Measurements from ENCODE around the gene TAPBPL.

Gene TAPBPL

GRCh38 chr12:6493497-6494257 lies 41.8 kb downstream of the TAPBPL start, which contains the start of gene NCAPD2:
TSS of gene NCAPD2 (plus strand) at chr12:6494102. CDS start at chr12:6495099, 997 bp downstream.
- DNase-seq (ENCODE audit: low spot score) = peak; percentile 97

- DNase-seq (ENCODE audit: low spot score) = no peak
These were observed 42.5 kb downstream of the TAPBPL start for GRCh38 chr12:6494258-6494743.

GRCh38 chr12:6494968-6495367 lies 43.1 kb downstream of the TAPBPL start:
- no peak for DNase-seq (ENCODE audit: low spot score)

- DNase-seq (ENCODE audit: low spot score) = peak; percentile 59
These were observed 45.4 kb downstream of the TAPBPL start for GRCh38 chr12:6497291-6497690.

- no peak for DNase-seq (ENCODE audit: low spot score)
These were observed 48.6 kb downstream of the TAPBPL start for GRCh38 chr12:6500466-6500865.

- no peak for DNase-seq (ENCODE audit: low spot score)
These were observed 55.5 kb downstream of the TAPBPL start for GRCh38 chr12:6507102-6507998.

- DNase-seq (ENCODE audit: low spot score) = no peak
These were observed 56.2 kb downstream of the TAPBPL start for GRCh38 chr12:6508087-6508486.

All from putamen (tissue), 1 donor.